Caco-2 (cell line): ENCODE measurements around the gene FAM170B. TPM values are rescaled to one million over a fixed set of nuclear protein-coding genes. Genes with fewer than 3 reads are reported as not detected.

ENCODE experiments used
- BruUV-seq: library from RNA; stranded (reverse); fragments of 400-500 nt; replicated peaks from 2 replicates; lab custom pipeline; 2021; lab: Mats Ljungman, UMichigan
- CTCF ChIA-PET: fragments of 300-600 bp; sonication (Branson Sonifier 250); formaldehyde crosslinking; loops from one replicate; lab custom pipeline; 2022; ENCODE audit warnings: antibody characterized with exemption; lab: Charles Lee
- POLR2A ChIA-PET: fragments of 300-600 bp; sonication (Branson Sonifier 250); formaldehyde crosslinking; loops from one replicate; lab custom pipeline; 2022; ENCODE audit warnings: antibody characterized with exemption; lab: Charles Lee
- DNase-seq, 2 experiments: peaks; one replicate each; pipeline versions ENCODE4 v3.0.0 to v3.0.0-alpha.2; 2020 to 2022
- H3K27me3 ChIP-seq: replicated peaks from 2 replicates; pipeline ENCODE4 v1.6.0; 2011; ENCODE audit warnings: low read length; ENCODE audit not compliant: control insufficient read depth, insufficient read depth
- H3K36me3 ChIP-seq: 2 replicates; pipeline ENCODE4 v1.5.1; 2011; ENCODE audit warnings: low read length; ENCODE audit not compliant: control insufficient read depth, insufficient read depth
- H3K4me1 ChIP-seq: fragments of 250-450 bp; sonication (Bioruptor Pico); 2 replicates; pipeline ENCODE4 v1.5.1; 2020; ENCODE audit warnings: mild to moderate bottlenecking
- H3K4me3 ChIP-seq: 2 replicates; pipeline ENCODE4 v1.5.1; 2011; ENCODE audit warnings: low read depth, mild to moderate bottlenecking, control low read depth, low read length
- H3K9me3 ChIP-seq: fragments of 250-450 bp; sonication (Bioruptor Pico); 2 replicates; pipeline ENCODE4 v1.5.1; 2020; ENCODE audit warnings: mild to moderate bottlenecking, moderate library complexity
- H3K27ac Mint-ChIP-seq: one replicate; pipeline ENCODE4 v1.8.0; 2022; ENCODE audit warnings: mixed read lengths; ENCODE audit not compliant: unreplicated experiment
- H3K27me3 Mint-ChIP-seq: one replicate; pipeline ENCODE4 v1.8.0; 2022; ENCODE audit warnings: mixed read lengths; ENCODE audit not compliant: insufficient read depth, unreplicated experiment
- H3K36me3 Mint-ChIP-seq: one replicate; pipeline ENCODE4 v1.8.0; 2022; ENCODE audit warnings: mild to moderate bottlenecking, mixed read lengths; ENCODE audit not compliant: insufficient read depth, unreplicated experiment
- H3K4me1 Mint-ChIP-seq: one replicate; pipeline ENCODE4 v1.8.0; 2022; ENCODE audit warnings: low read depth, mixed read lengths; ENCODE audit not compliant: unreplicated experiment
- H3K4me3 Mint-ChIP-seq: one replicate; pipeline ENCODE4 v1.8.0; 2022; ENCODE audit warnings: mild to moderate bottlenecking, moderate library complexity, mixed read lengths; ENCODE audit not compliant: unreplicated experiment
- H3K9me3 Mint-ChIP-seq: one replicate; pipeline ENCODE4 v1.8.0; 2022; ENCODE audit warnings: mixed read lengths; ENCODE audit not compliant: unreplicated experiment
- intact Hi-C: fragments of 100-400 bp; cut with micrococcal nuclease; formaldehyde crosslinking; loops from one replicate; pipeline ENCODE4 v1.10.0; 2022; ENCODE audit not compliant: unreplicated experiment
- total RNA-seq: library from RNA; stranded (reverse); gene quantifications from 2 replicates; pipeline ENCODE4 v1.2.3, GENCODE V29; 2022
- TF ChIP-seq, protein P1 (sequence below), 2 experiments: fragments of 200-600 bp in 1 of 2; IDR thresholded peaks; 1 replicate in 1 of 2; 2 replicates in 1 of 2; pipeline versions ENCODE4 v1.5.1 to v1.8.0; 2011 to 2022; ENCODE audit warnings: antibody characterized with exemption in 1 of 2, control low read depth in 1 of 2, inconsistent platforms in 1 of 2, low read depth in 1 of 2, low read length in 1 of 2, mild to moderate bottlenecking in 1 of 2, moderate library complexity in 1 of 2; ENCODE audit not compliant: insufficient read depth in 1 of 2, severe bottlenecking in 1 of 2, unreplicated experiment in 1 of 2

FAM170B gene
- total RNA-seq, 1 experiment from 2014 or later: not detected

DNA sequence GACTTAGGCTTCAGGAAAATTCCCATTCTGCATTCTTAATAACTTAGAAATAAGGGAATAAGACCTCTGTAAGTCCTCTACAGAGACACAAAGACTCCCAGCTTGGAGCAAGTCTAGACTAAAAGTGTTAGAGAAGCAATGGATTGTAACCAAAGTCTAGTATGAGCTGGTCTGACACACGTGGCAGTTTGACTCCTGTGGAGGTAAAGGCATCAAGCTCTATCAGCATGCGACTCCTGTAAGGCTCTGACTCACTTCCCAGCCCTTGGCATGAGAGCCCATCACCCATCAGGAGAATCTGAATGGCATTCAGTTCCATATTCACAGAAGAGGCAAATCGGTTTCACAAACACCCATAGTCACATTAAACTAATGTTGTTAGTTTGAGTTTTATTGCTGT lies 14.1 kb downstream of the FAM170B start:
- intact Hi-C loops: no loop called here
- Histone ChIP-seq H3K36me3 (no peaks in the 10 kb centered on the region), H3K9me3 (no peaks in the 10 kb centered on the region), H3K4me1 (no peaks in the 10 kb centered on the region), H3K4me3 (no peak overlapping the region), H3K27me3 (no peaks in the 10 kb centered on the region; the same call in 1 of the 2 replicates)
- no peak overlapping the region for H3K27ac Mint-ChIP-seq
- ChIA-PET POLR2A (no interaction called here), CTCF (no interaction called here)
- no peaks in the 10 kb centered on the region for H3K4me1 Mint-ChIP-seq
- no peaks in the 10 kb centered on the region for H3K36me3 Mint-ChIP-seq
- no peak for DNase-seq
- H3K27me3 Mint-ChIP-seq: peaks cover 10% of the 10 kb centered on the region
- H3K4me3 Mint-ChIP-seq: no peak overlapping the region
- H3K9me3 Mint-ChIP-seq: no peaks in the 10 kb centered on the region
- no TSS peak for BruUV-seq
- TF ChIP-seq, protein P1, sequence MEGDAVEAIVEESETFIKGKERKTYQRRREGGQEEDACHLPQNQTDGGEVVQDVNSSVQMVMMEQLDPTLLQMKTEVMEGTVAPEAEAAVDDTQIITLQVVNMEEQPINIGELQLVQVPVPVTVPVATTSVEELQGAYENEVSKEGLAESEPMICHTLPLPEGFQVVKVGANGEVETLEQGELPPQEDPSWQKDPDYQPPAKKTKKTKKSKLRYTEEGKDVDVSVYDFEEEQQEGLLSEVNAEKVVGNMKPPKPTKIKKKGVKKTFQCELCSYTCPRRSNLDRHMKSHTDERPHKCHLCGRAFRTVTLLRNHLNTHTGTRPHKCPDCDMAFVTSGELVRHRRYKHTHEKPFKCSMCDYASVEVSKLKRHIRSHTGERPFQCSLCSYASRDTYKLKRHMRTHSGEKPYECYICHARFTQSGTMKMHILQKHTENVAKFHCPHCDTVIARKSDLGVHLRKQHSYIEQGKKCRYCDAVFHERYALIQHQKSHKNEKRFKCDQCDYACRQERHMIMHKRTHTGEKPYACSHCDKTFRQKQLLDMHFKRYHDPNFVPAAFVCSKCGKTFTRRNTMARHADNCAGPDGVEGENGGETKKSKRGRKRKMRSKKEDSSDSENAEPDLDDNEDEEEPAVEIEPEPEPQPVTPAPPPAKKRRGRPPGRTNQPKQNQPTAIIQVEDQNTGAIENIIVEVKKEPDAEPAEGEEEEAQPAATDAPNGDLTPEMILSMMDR (IDR thresholded peaks at IDR 0.05; ENCODE audit: insufficient read depth in 1 of 2, low read depth in 1 of 2, low read length in 1 of 2, severe bottlenecking in 1 of 2, unreplicated experiment in 1 of 2): no peak

DNA sequence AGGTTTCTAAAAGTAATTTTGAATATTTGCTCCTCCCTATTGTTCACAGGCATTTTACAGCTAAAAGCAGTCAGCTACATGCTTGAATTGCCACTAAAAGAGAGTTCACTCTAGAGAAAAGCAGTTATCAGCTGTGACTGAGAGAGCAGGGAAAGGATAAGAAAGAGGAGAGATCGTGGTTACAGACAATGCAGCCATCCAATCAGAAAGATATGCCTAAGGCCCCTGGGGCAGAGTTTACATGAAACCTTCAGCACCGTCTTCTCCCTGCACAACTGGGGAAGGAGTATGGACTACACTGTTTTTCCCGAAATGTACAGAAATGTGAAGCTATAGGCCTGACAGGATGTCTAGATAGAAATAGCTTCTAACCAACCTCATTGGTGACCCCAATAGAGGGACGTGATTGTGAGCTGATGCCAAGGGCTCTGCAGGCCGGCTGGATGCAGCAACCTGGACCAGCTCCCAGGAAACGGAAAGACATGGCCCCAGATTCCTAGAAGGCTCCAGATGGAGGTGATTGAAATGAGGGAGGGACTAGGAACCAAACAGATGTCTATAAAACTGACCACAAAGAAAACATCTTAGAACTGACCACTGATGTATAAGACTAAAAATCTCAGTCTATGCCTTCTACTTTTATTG lies 15.3 kb downstream of the FAM170B start:
- no peaks in the 10 kb centered on the region for H3K36me3 ChIP-seq
- H3K27me3 ChIP-seq: no peaks in the 10 kb centered on the region; the same call in none of the 2 replicates
- no peaks in the 10 kb centered on the region for H3K9me3 ChIP-seq
- intact Hi-C loops: no loop called here
- H3K27me3 Mint-ChIP-seq: peaks cover 10% of the 10 kb centered on the region
- no peaks in the 10 kb centered on the region for H3K9me3 Mint-ChIP-seq
- TF ChIP-seq, protein P1 (IDR thresholded peaks at IDR 0.05; ENCODE audit: insufficient read depth in 1 of 2, low read depth in 1 of 2, low read length in 1 of 2, severe bottlenecking in 1 of 2, unreplicated experiment in 1 of 2): no peak
- no peak overlapping the region for H3K4me3 Mint-ChIP-seq
- H3K4me1 ChIP-seq: no peaks in the 10 kb centered on the region
- no peak overlapping the region for H3K4me3 ChIP-seq
- no peaks in the 10 kb centered on the region for H3K4me1 Mint-ChIP-seq
- ChIA-PET CTCF (no interaction called here), POLR2A (no interaction called here)
- DNase-seq: no peak
- BruUV-seq: no TSS peak
- H3K36me3 Mint-ChIP-seq: no peaks in the 10 kb centered on the region
- no peak overlapping the region for H3K27ac Mint-ChIP-seq

DNA sequence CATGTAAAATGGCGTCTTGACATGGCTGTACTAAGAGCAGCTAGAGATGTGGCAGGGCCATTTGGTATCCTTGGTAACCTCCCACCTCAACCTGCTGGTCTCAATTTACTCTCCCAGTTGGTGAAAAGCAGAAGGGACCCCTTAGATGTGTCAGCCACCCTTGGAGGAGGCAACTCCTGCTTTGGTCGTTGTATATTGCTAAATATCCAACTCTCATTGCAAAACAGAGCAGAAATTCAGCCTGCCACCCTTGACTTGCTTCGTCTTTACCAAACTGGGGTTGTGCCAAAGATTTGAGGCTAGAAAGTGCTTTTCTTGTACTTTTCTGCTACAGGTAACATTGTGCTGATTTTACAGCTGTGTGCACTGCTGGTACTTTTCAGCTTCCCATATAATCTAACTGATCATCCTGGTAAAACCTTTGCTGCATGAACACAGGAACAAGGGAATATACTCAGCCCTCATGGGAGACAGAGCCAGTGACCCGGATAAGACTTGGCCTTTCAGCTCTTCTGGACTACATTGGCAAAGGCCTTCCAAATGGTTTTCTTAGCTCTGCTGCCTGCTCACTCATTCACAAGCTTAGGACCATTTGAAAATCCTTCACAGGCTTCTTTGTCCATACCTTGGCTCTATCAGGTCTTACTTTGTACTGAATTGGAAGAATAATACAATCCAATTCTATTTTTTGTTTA lies 16.3 kb downstream of the FAM170B start:
- Histone ChIP-seq H3K27me3 (peaks cover 1% of the 10 kb centered on the region), H3K4me1 (no peaks in the 10 kb centered on the region), H3K9me3 (no peaks in the 10 kb centered on the region), H3K4me3 (no peak overlapping the region), H3K36me3 (no peaks in the 10 kb centered on the region)
- Mint-ChIP-seq H3K4me3 (no peak overlapping the region), H3K27me3 (peaks cover 8% of the 10 kb centered on the region), H3K36me3 (no peaks in the 10 kb centered on the region), H3K9me3 (no peaks in the 10 kb centered on the region), H3K27ac (no peak overlapping the region), H3K4me1 (no peaks in the 10 kb centered on the region)
- intact Hi-C loops: no loop called here
- TF ChIP-seq, protein P1 (IDR thresholded peaks at IDR 0.05; ENCODE audit: insufficient read depth in 1 of 2, low read depth in 1 of 2, low read length in 1 of 2, severe bottlenecking in 1 of 2, unreplicated experiment in 1 of 2): no peak
- DNase-seq: no peak
- POLR2A ChIA-PET: no interaction called here
- BruUV-seq: no TSS peak
- CTCF ChIA-PET: no interaction called here
